Astrocyte (in vitro differentiated cells and primary cell): ENCODE measurements around the gene FMC1.

ENCODE experiments used
- CTCF ChIP-seq: IDR thresholded peaks from 2 replicates; pipeline ENCODE4 v1.5.1; 2011; ENCODE audit warnings: low read depth, mild to moderate bottlenecking, inconsistent platforms, low read length, moderate library complexity; ENCODE audit not compliant: insufficient read depth
- EZH2 ChIP-seq: IDR thresholded peaks from 2 replicates; pipeline ENCODE4 v1.6.1; 2012; ENCODE audit warnings: mild to moderate bottlenecking, low read length, inconsistent platforms; ENCODE audit not compliant: insufficient read depth

GRCh38 chr7:139321071-139321745, 19.9 kb upstream of the FMC1 start:
- TF ChIP-seq CTCF: peak; percentile 20
- TF ChIP-seq EZH2: no peak
